GM18505 (cell line): ENCODE measurements around the gene PTGDS.

ENCODE experiments used
- ATAC-seq: cut with Tn5 transposase; IDR thresholded peaks from one replicate; pipeline ENCODE4 v1.9.1; 2021; ENCODE audit not compliant: unreplicated experiment
- POLR2A ChIP-seq: IDR thresholded peaks from 4 replicates; pipeline ENCODE4 v1.6.1; 2011; ENCODE audit warnings: borderline replicate concordance; ENCODE audit not compliant: insufficient read depth, insufficient read length; ENCODE audit errors: extremely low read depth

Gene PTGDS

DNA sequence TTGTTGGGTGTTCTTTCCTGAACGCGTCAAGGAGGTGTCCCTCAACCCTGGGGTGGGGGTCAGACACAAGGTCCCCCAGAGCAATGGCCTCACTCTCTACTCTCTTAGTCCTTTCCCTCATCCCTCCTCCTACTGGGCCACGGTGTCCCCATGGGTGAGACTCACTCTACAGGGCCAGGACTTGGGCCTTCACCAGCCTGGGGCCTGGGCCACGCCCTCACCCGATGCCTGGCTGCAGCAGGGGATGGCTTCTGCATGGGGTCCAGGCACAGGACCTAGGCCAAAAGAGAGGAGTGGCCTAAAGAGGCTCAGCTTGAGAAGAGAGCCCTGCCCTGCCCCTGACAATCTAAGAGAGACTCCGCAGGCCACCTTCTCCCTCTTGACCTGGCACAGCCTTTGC lies 19.4 kb upstream of the PTGDS start:
- no peak for TF ChIP-seq POLR2A
- ATAC-seq: no peak

DNA sequence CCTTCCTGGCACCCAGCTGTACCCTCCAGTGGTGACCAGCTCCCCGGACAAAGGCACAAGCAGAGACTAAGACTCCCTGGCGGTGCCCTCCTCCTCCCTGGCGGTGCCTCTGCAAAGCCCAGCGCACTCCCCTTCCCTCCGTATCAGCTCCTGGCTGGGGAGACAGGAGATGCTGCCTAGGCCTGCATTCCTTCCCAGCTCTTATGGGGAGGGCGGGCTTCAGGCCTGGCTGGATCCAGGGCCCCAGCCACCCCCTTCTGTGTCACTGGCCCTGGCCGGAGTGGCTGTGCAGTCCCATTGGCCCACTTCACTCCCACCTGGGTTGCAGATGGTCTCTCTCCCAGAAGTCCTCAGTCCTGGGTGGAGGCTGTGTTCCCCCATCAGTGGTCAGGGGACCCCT lies 18.8 kb upstream of the PTGDS start:
- ATAC-seq: no peak
- no peak for TF ChIP-seq POLR2A

DNA sequence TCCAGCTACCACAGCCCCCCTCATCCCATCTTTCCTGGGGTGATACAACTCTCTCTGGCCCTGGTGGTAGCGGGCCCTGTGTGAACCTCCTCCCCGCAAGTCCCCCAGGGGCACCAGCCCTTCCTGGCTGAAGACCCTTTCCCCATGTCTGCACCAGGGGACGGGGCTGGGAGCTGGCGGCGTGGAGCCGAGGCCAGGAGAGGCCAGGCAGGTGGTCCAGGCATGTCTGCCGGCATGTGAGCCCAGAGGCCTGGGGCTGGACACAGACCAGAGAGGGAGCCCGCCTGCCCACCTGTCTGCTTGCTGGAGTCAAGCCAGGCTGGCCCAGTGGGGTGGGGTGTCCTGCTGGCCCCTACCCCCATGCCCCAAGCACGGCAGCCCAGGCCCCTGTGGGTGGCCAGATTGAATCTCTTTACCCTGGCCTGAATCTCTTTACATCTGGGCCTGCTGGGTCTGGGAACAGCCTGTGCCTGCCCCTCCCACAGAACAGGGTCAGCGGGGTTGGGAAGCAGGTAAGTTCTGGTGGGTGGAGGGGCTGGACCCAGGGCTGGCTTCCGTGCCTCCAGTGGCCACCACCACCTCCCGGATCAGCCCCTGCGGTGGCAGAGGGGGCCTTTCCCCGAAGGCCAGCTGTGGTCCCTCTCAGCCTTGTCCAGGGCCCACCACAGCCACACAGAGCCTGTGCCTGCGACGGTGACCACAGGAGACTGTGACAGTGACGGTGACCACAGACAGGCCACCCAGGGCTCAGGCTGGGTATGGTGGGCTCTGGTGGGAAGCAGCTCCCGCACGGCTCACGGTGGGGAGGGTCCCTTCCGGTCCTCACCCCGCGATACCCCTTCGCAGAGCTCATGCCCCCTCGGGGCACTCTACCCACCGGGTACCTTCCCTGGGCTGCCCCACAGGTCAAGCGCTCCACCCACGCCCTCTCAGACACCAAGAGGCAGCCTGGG lies 18.1 kb upstream of the PTGDS start:
- no peak for TF ChIP-seq POLR2A
- no peak for ATAC-seq

GRCh38 chr9:136960212-136960937 lies 16.9 kb upstream of the PTGDS start:
- no peak for ATAC-seq
- no peak for TF ChIP-seq POLR2A

DNA sequence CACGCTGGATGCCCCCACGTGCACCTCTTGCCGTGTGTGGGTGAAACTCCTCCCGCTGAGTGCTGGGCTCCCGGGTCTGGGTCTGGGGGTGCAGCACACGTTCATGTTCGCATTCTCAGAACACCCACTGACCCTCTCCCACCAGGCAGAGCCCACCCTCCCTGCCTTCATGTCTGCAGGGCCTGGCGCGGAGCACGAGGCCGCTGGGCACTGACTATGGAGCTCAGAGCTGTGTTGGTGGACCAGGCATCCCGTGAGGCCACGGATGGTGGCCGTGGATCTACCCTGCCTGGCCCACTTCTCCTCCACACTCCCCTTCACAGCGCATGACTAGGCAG lies 16.4 kb upstream of the PTGDS start:
- no peak for TF ChIP-seq POLR2A
- ATAC-seq: no peak

DNA sequence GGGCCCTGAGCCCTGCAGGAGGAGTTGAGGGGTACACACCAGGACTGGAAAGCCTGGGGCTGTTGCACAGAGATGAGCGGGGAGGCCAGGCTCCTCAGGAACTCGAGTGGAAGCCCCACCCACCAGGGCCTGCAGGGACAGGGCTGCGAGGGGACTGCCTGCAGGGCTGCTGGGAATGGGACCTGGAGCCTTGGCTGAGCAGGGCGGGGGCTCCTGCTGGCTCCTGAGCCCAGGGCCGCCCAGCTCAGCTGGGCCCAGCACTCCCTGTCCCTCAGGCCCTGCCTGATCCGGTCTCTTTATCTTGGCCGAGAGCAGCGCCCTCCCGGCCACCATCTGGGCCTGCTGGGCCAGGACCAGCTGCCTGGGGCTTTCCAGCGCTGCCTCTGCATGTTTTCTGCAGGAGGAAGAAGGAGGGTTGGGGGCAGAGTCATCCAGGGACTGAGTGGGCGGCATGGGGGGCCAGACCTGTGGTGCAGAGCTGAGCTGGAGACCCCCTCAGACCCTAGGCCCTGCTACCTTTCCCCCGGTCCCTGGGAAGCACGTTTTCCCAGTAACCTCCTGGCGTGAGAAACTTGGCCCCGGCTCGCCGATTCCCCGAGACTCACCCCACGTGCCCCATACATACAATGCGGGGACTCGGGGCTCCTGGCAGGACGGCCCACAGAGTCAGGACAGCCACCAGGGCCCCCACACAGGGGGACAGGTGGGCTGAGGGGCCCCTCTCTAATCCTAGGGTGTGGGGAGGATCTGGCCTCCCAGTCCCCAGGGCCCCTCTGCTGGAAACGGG lies 15.8 kb upstream of the PTGDS start:
- no peak for ATAC-seq
- no peak for TF ChIP-seq POLR2A

- TF ChIP-seq POLR2A: no peak
- ATAC-seq: no peak
These were observed 15.1 kb upstream of the PTGDS start for GRCh38 chr9:136962163-136962562.

DNA sequence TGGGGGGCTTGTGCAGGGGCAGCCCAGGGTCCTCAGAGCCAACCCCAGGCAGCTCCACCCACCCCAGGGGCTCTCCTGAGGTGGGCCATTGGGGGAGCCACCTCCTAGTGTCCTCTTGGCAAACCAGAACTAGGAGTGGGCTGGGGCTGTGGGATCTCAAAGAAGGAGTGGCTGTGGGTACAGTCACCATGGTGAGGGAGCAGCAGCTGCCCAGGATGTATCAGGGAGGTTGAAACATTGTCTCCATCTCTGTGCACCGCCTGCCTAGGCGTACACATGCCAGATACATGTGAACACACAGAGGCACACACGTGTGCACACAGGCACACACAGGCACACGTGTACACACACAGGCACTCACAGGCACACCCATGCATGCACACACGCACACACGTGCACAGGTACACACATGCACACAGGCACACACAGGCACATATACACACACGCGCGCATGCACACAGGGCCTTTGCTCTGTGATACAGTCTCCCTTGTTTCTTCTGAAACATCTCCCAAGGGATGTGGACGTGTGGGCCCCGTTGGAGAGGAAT lies 14.5 kb upstream of the PTGDS start:
- ATAC-seq: no peak
- no peak for TF ChIP-seq POLR2A

DNA sequence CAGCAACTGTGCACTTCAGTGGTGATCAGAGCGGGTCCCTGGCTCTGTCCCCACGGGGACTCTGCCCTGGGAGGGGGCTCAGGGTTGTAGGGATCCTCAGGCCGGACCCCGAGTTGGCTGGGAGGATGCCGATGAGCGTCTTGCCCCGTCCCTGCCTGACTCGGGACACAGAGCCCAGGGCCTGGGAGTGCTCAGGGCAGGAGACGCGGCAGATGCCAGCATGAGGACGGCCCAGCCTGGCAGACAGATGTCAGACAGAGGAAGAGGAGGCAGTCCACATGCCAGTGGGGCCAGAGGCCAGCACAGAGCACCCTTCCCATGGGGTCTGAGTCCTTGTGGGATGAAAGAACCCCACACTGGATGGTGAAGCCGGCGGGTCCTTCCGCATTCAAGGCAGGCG lies 14.0 kb upstream of the PTGDS start:
- ATAC-seq: no peak
- no peak for TF ChIP-seq POLR2A

- no peak for ATAC-seq
- TF ChIP-seq POLR2A: no peak
These were observed 13.6 kb upstream of the PTGDS start for GRCh38 chr9:136963751-136964150.

DNA sequence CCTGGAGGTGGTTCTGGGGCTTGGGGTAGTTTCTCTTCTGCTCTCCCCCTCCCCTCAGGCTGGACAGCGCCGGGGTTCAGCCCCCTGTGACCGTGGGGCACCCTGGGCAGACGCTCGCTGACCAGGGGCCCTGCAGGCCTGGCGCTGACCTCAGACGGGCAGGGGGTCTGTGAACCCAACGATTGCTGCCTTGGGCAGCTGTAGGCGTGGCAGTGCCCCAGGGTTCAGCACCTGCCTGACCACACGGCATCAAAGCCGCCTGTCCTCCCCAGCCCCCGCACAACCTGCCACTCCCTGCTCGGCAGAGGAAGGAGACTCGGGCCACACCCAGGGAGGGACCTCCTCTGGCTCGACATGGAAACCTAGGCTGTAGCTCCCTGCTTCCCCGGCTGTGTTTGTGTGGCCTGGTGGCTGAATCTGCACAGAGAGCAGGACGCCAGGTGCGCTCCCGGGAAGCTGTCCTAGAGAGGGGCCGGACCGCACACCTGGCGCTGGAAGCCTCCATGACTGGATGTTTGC lies 13.1 kb upstream of the PTGDS start:
- no peak for TF ChIP-seq POLR2A
- ATAC-seq: no peak

DNA sequence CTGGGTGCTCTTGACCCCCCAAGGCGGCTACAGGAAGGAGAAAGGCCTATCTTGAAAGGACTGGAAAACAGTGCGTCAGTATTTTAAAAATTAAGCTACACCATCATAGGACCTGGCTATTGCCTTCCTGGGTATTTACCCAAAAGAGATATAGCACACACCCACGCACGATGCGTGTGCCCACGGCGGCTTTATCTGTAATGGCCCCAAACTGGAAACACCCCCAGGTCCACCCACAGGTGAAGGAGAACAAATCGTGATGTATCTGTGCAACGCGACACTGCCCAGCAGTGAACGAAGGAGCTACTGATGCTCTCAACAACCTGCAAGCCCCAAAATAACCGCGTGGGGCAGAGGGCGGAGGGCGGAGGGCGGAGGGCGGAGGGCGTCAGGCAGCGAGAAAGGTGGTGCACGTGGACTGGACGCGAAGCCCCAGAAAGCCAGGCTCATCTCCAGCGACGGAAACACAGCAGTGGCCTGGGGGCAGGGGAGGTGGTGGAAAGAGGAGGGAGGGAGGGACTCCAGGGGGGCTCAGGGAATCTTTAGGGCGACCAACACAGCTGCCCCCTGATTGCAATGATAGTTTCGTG lies 12.4 kb upstream of the PTGDS start:
- no peak for ATAC-seq
- TF ChIP-seq POLR2A: no peak
